ENCODE measurements around the gene NME2.
"Not testable (repeated sequence)": the region's sequence is repeated elsewhere in the genome, so short reads cannot be mapped to it uniquely, and the experiment has no call there.

NME2 gene

DNA sequence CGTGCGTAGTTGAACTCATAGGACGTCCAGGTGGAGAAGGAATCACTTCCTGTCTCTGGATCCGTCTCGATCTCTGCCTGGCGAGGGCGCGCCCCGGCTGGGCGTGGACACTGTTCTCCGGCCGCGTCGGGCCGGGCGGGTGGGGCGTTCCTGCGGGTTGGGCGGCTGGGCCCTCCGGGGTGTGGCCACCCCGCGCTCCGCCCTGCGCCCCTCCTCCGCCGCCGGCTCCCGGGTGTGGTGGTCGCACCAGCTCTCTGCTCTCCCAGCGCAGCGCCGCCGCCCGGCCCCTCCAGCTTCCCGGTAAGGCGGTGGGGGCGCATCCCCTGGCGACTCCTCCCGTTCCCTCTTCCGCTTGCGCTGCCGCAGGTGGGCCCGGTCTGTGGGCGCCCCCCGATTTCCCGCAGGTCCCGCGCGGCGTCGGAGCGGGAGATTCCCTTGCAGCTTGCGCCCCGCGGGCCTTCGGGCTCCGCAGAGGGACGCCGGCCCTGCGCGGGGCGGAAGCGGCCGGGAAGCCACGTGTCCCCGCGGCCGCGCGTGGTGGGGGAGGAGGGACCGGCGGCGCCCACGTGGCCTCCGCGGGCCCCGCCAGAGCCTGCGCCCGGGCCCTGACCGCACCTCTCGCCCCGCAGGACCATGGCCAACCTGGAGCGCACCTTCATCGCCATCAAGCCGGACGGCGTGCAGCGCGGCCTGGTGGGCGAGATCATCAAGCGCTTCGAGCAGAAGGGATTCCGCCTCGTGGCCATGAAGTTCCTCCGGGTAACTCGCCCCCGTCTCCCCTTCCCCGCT lies at the start of gene NME2:
NME2 (plus strand) TSS at position 214 of the 789 bp plus-strand sequence; CDS start at position 634, 420 bp downstream.
- no peak for FAIRE-seq

DNA sequence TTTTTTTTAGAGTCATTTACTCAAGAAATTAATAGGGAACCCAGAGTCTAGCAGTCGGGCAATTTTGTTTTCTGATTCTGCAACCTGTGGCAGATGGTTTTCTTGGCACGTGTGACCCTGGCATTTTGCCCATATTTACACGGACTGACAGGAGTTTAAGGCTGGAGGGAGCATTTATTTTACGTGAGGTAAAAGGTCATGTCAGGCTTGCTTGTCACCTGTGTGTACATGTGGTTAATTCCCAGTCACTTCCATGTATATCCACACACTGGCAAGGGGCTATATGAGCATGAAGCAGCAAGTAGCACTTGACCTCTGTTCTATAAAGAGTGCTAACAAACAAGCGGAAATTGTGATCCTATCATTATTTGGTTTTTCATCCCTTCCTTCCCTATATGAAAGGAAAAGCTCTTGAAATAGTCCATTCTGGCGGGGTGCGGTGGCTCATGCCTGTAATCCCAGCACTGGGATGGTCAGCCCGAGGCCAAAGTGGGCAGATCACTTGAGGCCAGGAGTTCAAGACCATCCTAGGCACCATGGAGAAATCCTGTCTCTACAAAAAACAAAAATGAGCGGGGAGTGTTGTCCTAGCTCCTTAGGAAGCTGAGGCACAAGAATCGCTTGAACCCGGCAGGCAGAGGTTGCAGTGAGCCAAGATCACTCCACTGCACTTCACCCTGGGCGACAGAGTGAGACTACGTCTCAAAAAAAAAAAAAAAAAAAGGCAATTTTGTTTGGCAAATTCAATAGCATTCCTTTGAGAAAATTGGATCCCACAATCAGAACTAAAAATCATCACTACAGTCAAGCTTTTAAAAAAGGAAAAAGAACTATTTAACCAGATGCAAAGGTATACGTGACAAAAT lies 47.6 kb upstream of the NME2 start:
- FAIRE-seq, result no peak

DNA sequence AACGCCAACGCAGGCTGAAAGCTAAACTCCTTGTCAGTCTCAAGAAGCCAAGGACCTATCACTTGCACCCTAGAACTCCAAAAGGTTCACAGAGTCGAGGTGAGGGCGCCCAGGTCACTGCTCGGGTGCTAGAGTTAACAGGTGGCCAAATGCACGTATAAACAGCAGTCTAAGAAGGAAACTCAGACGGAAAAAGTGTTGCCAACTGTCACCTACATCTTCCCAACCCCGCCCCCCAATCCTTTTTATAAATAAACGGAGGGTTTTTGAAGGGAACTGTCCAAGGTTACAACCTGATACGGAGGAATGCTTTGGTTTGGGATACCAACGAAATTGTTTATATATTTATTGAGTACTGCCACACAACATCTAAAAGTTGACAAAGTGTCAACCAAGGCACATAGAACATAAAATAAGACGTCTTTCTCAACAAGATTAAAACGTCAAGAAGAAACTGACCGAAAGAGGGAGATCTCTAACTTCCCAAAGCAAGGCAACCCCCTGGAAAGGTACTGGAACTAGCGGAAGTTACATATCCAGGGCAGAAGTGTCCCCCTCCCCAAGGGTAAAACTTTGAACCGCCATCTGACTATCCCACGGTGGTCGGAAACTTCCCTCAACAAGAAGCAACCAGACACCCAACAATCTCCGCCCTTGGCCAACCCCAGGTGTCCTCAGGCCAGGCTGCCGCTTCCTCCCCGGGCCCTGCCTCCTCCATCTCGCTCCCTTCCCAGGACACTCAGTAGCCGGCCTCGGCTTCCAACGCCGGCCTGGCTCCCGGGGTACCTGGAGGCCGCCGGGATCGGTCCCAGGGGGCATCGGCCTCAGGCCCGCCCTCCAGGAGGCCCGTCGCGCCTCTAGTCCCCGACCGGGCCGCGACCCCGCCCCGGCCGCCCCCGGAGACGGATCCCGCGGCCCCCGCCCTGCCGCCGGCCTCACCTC lies 46.5 kb upstream of the NME2 start:
- FAIRE-seq, result no peak

DNA sequence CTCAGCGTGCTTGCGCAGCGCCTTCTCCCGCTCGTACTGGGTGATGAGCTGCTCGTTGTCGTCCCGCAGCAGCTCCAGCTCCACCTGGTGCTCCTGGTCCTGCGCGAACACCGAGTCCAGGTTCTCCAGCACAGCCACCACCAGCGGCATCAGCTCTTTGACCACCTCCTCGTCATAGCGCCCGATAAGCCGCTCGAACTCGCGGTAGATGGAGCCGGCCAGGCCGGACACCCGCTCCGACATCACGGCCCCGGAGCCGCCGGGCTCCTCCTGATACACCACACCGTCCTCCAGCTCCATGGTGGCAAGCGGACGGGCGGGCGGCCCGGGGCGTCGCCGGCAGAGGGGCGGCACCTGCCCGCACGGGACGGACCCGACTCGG lies 45.9 kb upstream of the NME2 start:
- FAIRE-seq, result no peak

DNA sequence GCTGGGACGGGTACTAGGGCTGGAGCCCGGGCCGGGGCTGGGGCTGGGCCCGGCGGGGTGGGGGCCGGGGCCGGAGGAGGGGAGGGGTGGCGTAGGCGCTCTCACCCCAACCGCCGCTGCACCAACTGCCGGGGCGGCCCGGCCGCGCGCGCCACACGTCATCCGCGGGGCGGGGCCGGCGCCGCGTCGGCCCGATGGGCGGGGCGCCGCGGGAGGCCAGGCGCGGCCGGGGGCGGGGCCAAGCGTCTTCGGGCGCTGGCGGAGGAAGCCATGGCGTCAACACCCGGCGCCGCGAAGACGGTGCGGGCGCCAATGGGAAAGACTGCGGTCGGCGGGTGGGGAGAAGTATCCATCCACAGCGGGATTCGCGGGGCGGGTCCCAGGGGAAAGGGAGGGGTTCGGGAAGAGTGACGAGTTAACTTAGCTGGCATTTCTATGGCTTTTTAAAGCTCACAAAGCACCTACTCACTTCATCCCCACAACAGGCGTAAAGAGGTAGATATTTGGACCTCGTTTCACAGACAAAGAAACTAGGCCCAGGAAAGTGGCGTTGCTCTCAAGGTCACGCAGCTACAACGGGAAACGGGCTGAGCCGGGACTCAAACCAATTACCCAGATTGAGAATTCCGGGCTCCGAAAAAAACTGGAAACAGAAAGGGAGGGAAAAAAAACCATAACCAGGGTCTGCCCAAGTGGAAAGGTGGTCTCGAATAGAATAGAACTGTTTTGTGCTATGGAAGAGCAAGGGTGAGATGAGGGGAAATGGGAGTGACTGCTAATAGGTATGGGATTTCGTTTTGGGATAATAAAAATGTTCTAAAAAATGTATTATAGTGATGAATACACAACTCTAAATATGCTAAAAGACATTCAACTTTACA lies 45.2 kb upstream of the NME2 start, which contains the start of gene SPAG9:
SPAG9 (minus strand) TSS at position 130 of the 881 bp plus-strand sequence. CDS start 212 bp downstream, outside the sequence.
- no peak for FAIRE-seq

DNA sequence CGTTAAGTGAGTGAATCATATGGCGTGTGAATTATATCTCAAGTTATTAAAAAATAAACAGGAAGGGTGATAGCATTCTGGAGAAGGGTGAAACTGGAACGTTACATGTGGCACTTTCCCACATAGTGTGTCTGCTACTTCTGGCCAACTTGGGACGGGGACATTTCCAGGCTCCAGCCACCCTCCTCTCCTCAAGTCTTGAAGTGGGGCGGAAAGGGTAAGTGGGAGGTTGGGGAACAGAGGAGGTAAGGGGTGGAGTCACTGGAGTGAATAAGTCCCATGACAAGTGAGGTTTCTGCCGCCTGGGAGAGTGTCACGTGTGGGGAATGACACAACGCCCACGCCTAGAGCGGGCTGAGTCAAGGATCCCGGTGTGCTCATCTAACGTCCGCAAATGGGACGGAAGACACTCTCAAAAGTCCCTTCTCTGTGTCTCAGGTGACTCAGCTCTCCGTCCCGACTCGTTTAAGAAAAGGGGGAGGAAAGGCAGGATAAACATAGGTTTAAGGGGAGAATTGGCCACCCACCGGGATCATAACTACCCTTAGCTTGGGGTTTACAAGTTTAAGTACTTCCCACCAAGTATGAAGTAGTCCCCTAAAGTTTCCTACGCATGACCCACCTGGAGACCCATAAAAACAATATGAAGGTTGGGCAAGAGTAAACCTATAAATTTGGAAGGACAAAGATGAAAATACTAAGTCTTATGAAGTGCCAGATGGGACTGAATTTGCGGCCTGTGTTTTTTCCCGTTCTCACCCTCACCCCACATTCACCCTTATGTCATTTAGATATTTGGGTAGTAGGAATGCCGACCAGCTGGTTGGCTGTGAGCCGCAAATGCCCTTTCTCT lies 44.4 kb upstream of the NME2 start:
- no peak for FAIRE-seq

DNA sequence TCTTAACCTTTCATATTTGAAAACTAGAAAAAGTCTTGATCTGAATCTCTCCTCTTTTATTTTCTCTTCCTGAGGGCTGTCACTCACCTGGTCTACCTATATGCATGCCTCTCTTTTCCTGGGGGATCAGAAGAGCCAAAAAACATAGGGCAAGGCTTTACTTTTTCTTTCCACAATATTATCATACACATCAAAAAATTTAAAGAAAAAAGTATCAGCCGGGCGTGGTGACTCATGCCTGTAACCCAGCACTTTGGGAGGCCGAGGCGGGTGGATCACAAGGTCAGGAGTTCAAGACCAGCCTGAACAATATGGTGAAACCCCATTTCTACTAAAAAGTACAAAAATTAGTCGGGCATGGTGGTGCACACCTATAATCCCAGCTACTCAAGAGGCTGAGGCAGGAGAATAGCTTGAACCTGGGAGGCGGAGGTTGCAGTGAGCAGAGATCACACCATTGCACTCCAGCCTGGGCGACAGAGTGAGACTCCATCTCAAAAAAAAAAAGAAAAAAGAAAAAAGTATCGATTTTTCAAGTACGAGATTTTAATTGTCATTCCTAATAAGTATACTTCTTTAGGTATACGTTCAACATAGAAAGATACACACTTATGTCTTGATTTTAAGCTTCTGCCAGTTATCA lies 43.6 kb upstream of the NME2 start:
- not testable (repeated sequence) for FAIRE-seq

DNA sequence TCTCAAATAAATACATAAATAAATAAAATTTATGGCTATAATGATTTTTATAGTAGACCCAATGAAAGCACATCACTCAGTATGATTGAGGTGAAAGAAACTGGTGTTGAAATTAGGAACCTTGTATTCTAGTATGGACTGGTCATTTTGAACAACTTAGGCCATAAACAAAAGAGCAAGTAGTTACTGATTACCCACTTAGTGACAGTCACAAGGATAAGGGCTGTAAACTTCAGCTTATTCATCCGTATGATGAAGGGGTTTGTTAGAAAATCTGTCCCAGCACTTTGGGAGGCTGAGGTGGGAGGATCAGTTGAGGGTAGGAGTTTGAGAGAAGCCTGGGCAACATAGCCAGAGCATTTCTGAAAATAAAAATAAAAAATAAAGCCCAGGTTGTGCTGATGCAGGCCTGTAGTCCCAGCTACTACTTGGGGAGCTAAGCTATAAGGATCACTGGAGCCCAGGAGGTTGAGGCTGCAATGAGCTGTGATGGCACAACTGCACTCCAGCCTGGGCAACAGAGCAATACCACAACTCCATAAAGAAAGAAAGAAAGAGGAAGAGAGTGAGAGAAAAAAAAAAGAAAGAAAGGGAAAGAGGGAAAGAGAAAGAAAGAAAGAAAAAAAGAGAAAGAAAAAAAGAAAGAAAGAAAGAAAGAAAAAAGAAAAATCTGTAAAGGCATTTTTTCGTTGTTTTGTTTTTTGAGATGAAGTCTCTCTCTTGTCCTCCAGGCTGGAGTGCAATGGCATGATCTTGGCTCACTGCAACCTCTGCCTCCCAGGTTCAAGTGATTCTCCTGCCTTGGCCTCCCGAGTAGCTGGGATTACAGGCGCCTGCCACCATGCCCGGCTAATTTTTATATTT lies 41.3 kb upstream of the NME2 start:
- FAIRE-seq, result no peak

DNA sequence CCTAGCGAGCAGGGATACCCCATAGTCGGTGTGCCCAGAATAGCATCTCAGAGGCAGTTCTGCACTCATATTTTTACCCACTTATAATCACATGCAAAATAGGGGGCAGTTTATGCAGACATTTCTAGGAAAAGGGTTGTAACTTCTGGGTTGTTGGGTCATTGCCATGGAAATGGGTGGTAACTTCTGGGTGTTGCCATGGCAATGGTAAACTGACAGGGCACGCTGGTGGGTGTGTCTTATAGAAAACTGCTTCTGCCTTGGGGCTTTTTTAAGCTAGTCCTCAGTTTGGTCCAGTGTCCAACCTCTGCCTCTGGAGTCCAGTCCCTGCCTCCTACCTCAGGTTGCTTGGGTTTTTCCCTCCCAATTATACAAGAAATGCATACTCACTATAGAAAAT lies 38.1 kb upstream of the NME2 start:
- FAIRE-seq, result no peak

DNA sequence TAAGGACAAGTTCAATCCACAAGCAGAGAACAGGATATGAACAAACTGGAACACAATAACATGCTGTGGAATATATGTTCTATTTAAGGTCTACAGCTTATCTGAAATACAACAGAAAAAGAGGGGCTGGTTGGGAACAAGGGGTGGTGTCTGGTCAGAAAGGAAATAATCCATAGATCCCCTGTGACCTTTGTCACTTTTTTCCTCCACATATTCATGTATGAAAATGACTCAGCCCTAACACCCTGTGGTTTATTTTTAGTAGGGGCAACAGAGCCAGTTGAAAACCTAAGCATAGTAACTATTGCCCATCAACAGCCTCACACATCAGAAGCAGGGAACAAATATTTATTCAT lies 33.3 kb upstream of the NME2 start:
- FAIRE-seq, result no peak

DNA sequence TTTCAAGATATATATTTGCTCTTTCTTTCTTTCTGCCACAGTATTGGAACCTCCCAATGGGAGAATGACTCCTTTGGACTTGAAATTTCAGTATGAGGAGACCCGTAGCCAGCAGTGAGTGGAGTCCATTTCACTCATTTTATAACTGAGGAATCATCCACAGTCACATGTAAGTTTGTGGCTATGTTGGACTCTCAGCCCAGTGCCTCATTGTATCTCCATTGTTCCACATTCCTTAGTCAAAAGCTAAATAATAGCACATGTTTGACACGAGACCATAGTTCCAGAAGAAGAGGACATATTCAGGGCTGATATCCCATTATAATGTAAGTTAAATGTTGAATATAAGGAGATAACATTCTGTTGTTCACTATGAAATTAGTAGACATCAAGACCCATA lies 32.8 kb upstream of the NME2 start:
- no peak for FAIRE-seq

DNA sequence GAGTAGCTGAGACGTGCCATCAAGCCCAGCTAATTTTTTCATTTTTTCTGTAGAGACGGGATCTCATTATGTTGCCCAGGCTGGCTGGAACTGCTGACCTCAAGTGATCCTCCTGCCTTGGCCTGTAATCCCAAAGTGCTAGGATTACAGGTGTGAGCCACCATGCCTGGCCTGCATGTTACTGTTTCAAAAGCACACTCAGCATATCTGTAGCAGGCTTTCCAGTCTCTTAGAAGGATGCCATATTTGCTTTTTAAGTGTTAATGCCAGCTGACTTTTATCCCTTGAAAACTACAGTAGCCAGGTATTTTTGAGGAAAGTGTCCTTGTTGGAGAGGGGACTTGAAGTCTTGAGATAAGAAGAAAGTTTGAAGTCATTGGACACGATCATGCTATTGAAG lies 30.3 kb upstream of the NME2 start:
- no peak for FAIRE-seq

DNA sequence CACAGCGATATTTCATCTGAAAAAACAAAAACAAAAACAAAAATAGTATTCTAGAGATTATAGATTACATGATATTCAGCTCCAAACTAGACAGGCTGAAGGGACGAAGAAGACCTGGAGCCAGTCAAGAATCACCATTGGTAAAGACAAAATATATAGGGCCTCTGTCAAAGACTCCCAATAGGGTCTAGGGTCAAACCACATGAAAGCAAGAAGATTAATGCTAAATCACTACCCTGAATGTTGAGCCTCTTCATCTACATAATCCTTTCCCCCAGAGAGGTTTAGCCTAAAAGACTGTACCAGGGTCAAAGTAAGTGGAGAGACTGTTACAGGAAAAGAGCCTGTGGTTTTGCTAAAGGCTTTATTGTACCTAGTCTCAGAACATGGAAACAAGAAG lies 23.6 kb upstream of the NME2 start:
- FAIRE-seq, result no peak

DNA sequence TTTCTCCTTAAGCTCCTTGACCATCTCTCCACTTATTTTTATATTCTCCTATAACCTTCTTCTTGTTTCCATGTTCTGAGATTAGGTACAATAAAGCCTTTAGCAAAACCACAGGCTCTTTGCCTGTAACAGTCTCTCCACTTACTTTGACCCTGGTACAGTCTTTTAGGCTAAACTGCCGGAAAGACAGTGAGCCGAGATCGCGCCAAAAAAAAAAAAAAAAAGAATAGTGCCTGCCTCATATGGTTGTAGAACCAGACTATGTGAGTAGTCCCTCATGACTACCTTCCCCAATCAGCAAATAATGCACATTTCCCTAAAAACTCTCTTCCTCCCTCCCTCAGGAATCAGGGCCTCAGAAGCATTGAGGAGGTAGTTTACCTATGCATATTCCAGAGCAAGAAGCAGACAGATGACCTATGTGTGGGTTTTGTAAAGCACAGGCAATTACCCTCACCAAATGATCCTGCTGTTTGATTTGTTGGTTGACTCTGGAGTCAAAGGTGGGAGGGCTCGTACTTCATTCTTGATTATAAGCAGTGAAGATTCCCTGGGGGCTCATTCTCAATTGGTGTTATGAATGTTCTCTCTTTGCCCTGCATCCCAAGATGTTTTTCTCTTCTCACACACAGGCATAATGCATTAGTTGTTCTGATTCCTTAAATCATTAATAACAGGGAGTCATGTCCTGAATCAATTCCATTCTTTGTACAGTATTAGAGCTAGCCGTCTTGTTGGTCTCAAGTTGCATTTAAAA lies 21.8 kb upstream of the NME2 start:
- FAIRE-seq, result no peak

DNA sequence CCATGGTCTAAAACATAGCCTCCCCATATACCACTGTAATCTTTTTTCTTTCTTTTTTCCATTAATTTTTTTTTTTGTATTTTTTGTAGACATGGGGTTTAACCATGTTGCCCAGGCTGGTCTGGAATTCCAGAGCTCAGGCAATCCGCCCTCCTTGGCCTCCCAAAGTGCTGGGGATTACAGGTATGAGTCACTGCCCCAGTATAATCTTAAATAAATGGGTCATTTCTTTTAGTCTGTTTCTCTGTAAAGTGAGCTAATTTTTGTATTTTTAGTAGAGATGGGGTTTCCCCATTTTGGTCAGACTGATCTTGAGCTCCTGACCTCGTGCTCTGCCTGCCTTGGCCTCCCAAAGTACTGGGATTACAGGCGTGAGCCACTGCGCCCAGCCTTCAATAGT lies 18.6 kb upstream of the NME2 start:
- FAIRE-seq, result no peak

DNA sequence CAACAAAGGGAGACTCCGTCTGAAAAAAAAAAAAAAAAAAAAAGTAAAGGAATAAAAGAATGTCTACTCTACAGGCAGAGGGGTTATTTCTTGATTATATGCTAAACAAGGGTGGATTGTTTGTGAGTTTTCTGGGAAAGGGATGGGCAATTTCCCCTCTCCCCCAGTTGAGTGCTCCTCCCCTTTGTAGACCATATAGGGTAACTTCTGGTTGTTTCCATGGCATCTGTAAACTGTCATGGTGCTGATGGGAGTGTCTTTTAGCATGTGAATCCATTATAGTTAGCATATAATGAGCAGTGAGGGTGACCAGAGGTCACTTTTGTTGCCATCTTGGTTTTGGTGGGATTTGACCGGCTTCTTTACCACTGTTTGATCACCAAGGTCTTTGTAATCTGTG lies 17.0 kb upstream of the NME2 start:
- FAIRE-seq, result no peak

DNA sequence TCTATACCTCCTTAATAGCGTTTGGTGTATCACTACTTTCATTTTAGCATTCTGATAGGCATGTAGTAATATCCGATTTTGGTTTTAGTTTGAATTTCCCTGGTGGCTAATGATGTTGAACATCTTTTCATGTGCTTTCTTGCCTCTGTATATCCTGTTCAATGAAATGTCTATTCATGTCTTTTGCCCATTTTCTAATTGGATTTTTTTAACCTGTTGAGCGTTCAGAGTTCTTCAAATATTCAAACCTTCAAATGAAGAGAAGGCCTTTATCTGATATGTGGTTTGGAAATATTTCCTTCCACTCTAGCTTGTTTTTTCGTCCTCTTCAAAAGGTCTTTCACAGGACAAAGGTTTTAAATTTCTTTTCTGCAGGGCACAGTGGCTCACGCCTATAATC lies 15.3 kb upstream of the NME2 start:
- no peak for FAIRE-seq

DNA sequence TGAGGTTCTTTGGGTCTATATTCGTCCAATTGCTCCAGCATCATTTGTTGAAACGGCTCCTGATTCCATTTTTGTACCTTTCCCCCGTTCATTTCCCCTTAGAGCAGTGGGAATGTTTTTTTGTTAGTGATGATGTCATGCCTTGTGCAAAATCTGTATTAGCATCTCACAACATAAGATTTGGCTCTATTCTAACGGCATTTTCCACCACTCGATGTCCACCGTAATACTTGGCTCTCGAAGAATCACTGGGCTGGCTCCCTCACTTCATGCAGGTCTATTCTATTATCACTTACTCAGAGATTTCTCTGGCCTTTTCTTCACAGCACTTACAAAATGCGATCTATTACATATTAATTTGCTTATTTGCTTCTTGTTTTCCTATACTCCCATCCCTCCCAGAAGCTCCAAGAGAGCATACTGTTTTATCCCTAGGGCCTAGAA lies 13.4 kb upstream of the NME2 start:
- FAIRE-seq, result no peak

All from TTC549 (cell line).